Mucosa of descending colon (tissue), 3 donors: ENCODE results near the gene KSR2. TPM values are rescaled to one million over a fixed set of nuclear protein-coding genes. Genes with fewer than 3 reads are reported as not detected.
"Not testable (repeated sequence)": the region's sequence is repeated elsewhere in the genome, so short reads cannot be mapped to it uniquely, and the experiment has no call there.

Experiments
- ATAC-seq: fragments of 200-7000 bp; cut with Tn5 transposase; one replicate; pipeline ENCODE4 v1.9.1; 2020; ENCODE audit warnings: mild to moderate bottlenecking, moderate library complexity
- DNase-seq, 3 donors: peaks; one replicate each; pipeline ENCODE4 v3.0.0-alpha.2; 2020
- H3K36me3 ChIP-seq: fragments of 200-600 bp; one replicate; pipeline ENCODE4 v1.8.0; 2021; ENCODE audit warnings: low read depth, mild to moderate bottlenecking
- H3K4me1 ChIP-seq: fragments of 200-600 bp; one replicate; pipeline ENCODE4 v1.8.0; 2021; ENCODE audit warnings: low read depth, mild to moderate bottlenecking
- H3K4me3 ChIP-seq: fragments of 200-600 bp; one replicate; pipeline ENCODE4 v1.8.0; 2021; ENCODE audit warnings: mild to moderate bottlenecking
- H3K9me3 ChIP-seq: fragments of 200-600 bp; one replicate; pipeline ENCODE4 v1.8.0; 2021; ENCODE audit warnings: mild to moderate bottlenecking
- intact Hi-C, 2 donors: fragments of 100-400 bp; cut with DNase I in 1 of 2; cut with micrococcal nuclease in 1 of 2; formaldehyde crosslinking; loops; one replicate each; pipeline versions ENCODE4 v1.11.0 to v1.11.1; 2022; cut with DNase I, micrococcal nuclease
- total RNA-seq, 3 donors: library from RNA; stranded (reverse); fragmentation: NEBNext Ultra II Directional in 2 of 3; extraction: Animal tissue kit (Norgen Biotek cat#: 25700) in 2 of 3; gene quantifications; one replicate each; pipeline versions ENCODE4 v1.2.1 to v1.2.4, GENCODE V29; 2021 to 2023
- TF ChIP-seq, protein P1 (sequence below): fragments of 200-600 bp; IDR thresholded peaks from one replicate; pipeline ENCODE4 v1.8.0; 2022; ENCODE audit warnings: antibody characterized with exemption, mild to moderate bottlenecking
- donor health status: DM: no; HTN: no; CAD: no; lungs with moderate emphysema.
- donor health status: DM: no; HTN: no; CAD: no.
- donor health status: DM: no; HTN: yes; CAD: no.

KSR2 gene
- total RNA-seq, 3 donors from 2014 or later = 1.4 to 2.8 (median 2.5) TPM

- Histone ChIP-seq H3K36me3 (no peaks in the 10 kb centered on the region), H3K4me1 (peaks cover 3% of the 10 kb centered on the region), H3K4me3 (no peak overlapping the region), H3K9me3 (no peaks in the 10 kb centered on the region)
- TF ChIP-seq, protein P1, sequence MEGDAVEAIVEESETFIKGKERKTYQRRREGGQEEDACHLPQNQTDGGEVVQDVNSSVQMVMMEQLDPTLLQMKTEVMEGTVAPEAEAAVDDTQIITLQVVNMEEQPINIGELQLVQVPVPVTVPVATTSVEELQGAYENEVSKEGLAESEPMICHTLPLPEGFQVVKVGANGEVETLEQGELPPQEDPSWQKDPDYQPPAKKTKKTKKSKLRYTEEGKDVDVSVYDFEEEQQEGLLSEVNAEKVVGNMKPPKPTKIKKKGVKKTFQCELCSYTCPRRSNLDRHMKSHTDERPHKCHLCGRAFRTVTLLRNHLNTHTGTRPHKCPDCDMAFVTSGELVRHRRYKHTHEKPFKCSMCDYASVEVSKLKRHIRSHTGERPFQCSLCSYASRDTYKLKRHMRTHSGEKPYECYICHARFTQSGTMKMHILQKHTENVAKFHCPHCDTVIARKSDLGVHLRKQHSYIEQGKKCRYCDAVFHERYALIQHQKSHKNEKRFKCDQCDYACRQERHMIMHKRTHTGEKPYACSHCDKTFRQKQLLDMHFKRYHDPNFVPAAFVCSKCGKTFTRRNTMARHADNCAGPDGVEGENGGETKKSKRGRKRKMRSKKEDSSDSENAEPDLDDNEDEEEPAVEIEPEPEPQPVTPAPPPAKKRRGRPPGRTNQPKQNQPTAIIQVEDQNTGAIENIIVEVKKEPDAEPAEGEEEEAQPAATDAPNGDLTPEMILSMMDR = no peak
- intact Hi-C loops = no loop called here
- DNase-seq = no peak
- ATAC-seq = no peak
Observed at GRCh38 chr12:117881517-117881916, 87.3 kb downstream of the KSR2 start.

GRCh38 chr12:117878605-117879004 is 90.2 kb downstream of the KSR2 start:
- intact Hi-C loops = loop anchor here (10.0 kb wide), 1 partner anchor 156 kb away; no protein-coding TSS in a partner anchor
- ATAC-seq (no peak), DNase-seq (no peak)
- Histone ChIP-seq H3K9me3 (no peaks in the 10 kb centered on the region), H3K36me3 (no peaks in the 10 kb centered on the region), H3K4me3 (no peak overlapping the region), H3K4me1 (no peaks in the 10 kb centered on the region)
- TF ChIP-seq, protein P1 = no peak

- Histone ChIP-seq H3K9me3 (no peaks in the 10 kb centered on the region), H3K36me3 (no peaks in the 10 kb centered on the region), H3K4me3 (no peak overlapping the region), H3K4me1 (no peaks in the 10 kb centered on the region)
- TF ChIP-seq, protein P1 = no peak
- intact Hi-C loops = loop anchor here (10.0 kb wide), 1 partner anchor 158 kb away; no protein-coding TSS in a partner anchor
- DNase-seq = no peak
- ATAC-seq = no peak
Observed at GRCh38 chr12:117876436-117876816, 92.4 kb downstream of the KSR2 start.

GRCh38 chr12:117875744-117876435 is 92.9 kb downstream of the KSR2 start:
- H3K9me3 ChIP-seq = no peaks in the 10 kb centered on the region
- ATAC-seq (no peak), DNase-seq (no peak)
- no peaks in the 10 kb centered on the region for H3K36me3 ChIP-seq
- TF ChIP-seq, protein P1 = no peak
- H3K4me1 ChIP-seq = no peaks in the 10 kb centered on the region
- intact Hi-C loops = loop anchor here (10.0 kb wide), 1 partner anchor 159 kb away; no protein-coding TSS in a partner anchor
- H3K4me3 ChIP-seq = no peak overlapping the region

GRCh38 chr12:117874842-117875434 is 93.9 kb downstream of the KSR2 start:
- H3K36me3 ChIP-seq = no peaks in the 10 kb centered on the region
- no peak overlapping the region for H3K4me3 ChIP-seq
- TF ChIP-seq, protein P1 = peak; percentile 76
- H3K4me1 ChIP-seq = no peaks in the 10 kb centered on the region
- intact Hi-C loops = loop anchor here (10.0 kb wide), 1 partner anchor 160 kb away; no protein-coding TSS in a partner anchor
- H3K9me3 ChIP-seq = no peaks in the 10 kb centered on the region
- DNase-seq (peak; percentile 58 to 81 (median 78)), ATAC-seq (peak; percentile 94)

DNA sequence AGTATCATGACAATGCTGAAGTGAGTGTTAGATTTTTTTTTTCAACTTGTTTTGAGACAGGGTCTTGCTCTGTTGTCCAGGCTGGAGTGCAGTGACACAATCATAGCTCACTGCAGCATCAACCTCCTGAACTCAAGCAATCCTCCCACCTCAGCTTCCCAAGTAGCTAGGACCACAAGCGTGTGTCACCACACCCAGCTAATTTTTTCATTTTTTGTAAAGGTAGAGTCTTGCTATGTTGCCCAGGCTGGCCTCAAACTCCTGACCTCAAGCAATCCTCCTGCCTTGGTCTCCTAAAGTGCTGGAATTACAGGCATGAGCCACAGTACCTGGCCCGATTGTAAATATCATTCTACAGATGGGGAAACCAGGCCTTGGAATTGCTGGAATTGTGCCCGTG is 94.6 kb downstream of the KSR2 start:
- DNase-seq, H3K4me1 ChIP-seq, H3K36me3 ChIP-seq, ATAC-seq, H3K9me3 ChIP-seq, H3K4me3 ChIP-seq: not testable (repeated sequence)
- intact Hi-C loops = loop anchor here (10.0 kb wide), 1 partner anchor 161 kb away; no protein-coding TSS in a partner anchor
